ENCODE results near the gene SSH3. TPM values are rescaled to one million over a fixed set of nuclear protein-coding genes. Genes with fewer than 3 reads are reported as not detected.

Gene SSH3
- total and polyA plus RNA-seq, 4 donors, result 4.8 to 10.4 (median 8.1) TPM

DNA sequence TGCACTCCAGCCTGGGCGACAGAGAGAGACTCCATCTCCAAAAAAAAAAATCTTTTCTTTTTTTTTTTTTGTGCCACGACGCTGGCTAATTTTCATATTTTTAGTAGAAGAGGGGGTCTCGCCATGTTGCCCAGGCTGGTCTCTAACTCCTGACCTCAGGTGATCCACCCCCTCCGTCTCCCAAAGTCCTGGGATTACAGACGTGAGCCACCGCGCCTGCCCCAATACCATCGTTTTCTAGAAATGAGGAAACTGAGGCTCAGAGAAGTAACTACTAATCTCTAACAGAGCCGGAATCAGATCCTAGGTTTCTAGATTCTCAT is 13.5 kb downstream of the SSH3 start:
- Histone ChIP-seq H3K9me3 (ENCODE audit: control insufficient read depth in 4 of 4, low read length in 3 of 4) (no peaks in the 10 kb centered on the region), H3K36me3 (ENCODE audit: control insufficient read depth in 4 of 4, insufficient read depth in 3 of 4, low read depth in 1 of 4, low read length in 3 of 4) (peaks cover 0 to under 1% (median 0%) of the 10 kb centered on the region in 4 donors), H3K9ac (ENCODE audit: low read depth in 1 of 2, low read length in 2 of 2) (peak overlapping the region; percentile 76 to 88), H3K4me1 (ENCODE audit: control insufficient read depth in 4 of 4, insufficient read depth in 4 of 4, low read length in 3 of 4) (peaks cover 1 to 12% (median 5%) of the 10 kb centered on the region in 4 donors), H3K27me3 (ENCODE audit: control insufficient read depth in 4 of 4, insufficient read depth in 4 of 4, low read length in 3 of 4) (no peaks in the 10 kb centered on the region), H3K27ac (ENCODE audit: low read depth in 1 of 2, low read length in 2 of 2) (peak overlapping the region; percentile 94 to 96), H3K4me3 (ENCODE audit: low read depth in 1 of 3, low read length in 3 of 3) (peak overlapping the region; percentile 86 to 95 (median 94))
- TF ChIP-seq NR2F2 (IDR thresholded peaks at IDR 0.05) (no peak), HNF4A (conservative IDR thresholded peaks at IDR 0.05) (no peak), RXRA (IDR thresholded peaks at IDR 0.05) (no peak), HNF4G (IDR thresholded peaks at IDR 0.05) (no peak), YY1 (IDR thresholded peaks at IDR 0.05) (no peak), EGR1 (IDR thresholded peaks at IDR 0.05; ENCODE audit: low read depth in 2 of 2) (no peak), ZBTB33 (IDR thresholded peaks at IDR 0.05) (no peak), SP1 (IDR thresholded peaks at IDR 0.05) (no peak), REST (IDR thresholded peaks at IDR 0.05) (no peak), RAD21 (IDR thresholded peaks at IDR 0.05) (no peak), JUND (IDR thresholded peaks at IDR 0.05) (no peak), ATF3 (IDR thresholded peaks at IDR 0.05) (no peak), FOXA2 (IDR thresholded peaks at IDR 0.05) (no peak), FOXA1 (IDR thresholded peaks at IDR 0.05) (no peak), TAF1 (conservative IDR thresholded peaks at IDR 0.05) (no peak), GABPA (IDR thresholded peaks at IDR 0.05 in 1 of 2, conservative IDR thresholded peaks at IDR 0.05 in 1 of 2) (no peak), MAX (IDR thresholded peaks at IDR 0.05) (no peak)
- TF ChIP-seq, protein P1, sequence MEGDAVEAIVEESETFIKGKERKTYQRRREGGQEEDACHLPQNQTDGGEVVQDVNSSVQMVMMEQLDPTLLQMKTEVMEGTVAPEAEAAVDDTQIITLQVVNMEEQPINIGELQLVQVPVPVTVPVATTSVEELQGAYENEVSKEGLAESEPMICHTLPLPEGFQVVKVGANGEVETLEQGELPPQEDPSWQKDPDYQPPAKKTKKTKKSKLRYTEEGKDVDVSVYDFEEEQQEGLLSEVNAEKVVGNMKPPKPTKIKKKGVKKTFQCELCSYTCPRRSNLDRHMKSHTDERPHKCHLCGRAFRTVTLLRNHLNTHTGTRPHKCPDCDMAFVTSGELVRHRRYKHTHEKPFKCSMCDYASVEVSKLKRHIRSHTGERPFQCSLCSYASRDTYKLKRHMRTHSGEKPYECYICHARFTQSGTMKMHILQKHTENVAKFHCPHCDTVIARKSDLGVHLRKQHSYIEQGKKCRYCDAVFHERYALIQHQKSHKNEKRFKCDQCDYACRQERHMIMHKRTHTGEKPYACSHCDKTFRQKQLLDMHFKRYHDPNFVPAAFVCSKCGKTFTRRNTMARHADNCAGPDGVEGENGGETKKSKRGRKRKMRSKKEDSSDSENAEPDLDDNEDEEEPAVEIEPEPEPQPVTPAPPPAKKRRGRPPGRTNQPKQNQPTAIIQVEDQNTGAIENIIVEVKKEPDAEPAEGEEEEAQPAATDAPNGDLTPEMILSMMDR (IDR thresholded peaks at IDR 0.05; ENCODE audit: low read depth, low read length, missing input control), result no peak
- under 1% methylated on average over 10 of the region's 10 CpGs for WGBS
- no peak for DNase-seq (ENCODE audit: low spot score)

Measured in liver (tissue), 9 donors.